ENCODE results near the gene APOC1.
"Not testable (repeated sequence)": the region's sequence is repeated elsewhere in the genome, so short reads cannot be mapped to it uniquely, and the experiment has no call there.

The APOC1 gene

DNA sequence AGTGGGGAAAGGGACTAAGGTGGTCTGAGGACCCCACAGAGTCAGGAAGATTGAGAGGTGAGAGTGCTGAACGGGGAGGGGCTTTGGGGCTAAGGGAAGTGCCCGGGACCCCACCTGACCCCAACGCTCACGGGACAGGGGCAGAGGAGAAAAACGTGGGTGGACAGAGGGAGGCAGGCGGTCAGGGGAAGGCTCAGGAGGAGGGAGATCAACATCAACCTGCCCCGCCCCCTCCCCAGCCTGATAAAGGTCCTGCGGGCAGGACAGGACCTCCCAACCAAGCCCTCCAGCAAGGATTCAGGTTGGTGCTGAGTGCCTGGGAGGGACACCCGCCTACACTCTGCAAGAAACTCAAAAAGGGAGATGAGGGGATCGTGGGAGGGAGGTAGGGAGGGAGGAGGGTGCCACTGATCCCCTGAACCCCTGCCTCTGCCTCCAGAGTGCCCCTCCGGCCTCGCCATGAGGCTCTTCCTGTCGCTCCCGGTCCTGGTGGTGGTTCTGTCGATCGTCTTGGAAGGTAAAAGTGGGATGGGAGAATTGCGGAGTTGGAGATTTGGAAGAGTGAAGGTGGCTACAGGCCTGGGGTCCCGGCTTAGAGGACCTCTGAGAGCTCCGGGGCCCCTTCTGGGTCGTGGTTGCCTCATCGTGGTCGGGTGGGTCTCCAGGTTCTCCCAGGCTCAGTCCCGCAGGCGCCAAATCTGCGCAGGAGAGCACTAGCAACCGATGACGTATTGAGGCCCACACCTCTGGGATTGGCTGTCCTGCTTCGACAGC lies at the start of gene APOC1:
Gene APOC1, plus strand, starts transcription at position 176 of the 774 bp plus-strand sequence. Its CDS starts 284 bp downstream, at position 460.
- peak; percentile 93 for DNase-seq (ENCODE audit: low spot score)

DNA sequence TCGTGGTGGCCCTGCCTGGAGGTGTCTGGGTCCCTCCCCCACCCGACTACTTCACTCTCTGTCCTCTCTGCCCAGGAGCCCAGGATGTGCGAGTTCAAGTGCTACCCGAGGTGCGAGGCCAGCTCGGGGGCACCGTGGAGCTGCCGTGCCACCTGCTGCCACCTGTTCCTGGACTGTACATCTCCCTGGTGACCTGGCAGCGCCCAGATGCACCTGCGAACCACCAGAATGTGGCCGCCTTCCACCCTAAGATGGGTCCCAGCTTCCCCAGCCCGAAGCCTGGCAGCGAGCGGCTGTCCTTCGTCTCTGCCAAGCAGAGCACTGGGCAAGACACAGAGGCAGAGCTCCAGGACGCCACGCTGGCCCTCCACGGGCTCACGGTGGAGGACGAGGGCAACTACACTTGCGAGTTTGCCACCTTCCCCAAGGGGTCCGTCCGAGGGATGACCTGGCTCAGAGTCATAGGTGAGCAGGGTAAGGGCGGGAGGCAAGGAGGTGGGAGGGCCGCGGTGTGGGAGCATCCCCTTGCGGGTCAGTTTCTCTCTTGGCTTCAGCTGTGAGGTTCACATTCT lies 49.1 kb upstream of the APOC1 start:
- DNase-seq (ENCODE audit: low spot score) = no peak

DNA sequence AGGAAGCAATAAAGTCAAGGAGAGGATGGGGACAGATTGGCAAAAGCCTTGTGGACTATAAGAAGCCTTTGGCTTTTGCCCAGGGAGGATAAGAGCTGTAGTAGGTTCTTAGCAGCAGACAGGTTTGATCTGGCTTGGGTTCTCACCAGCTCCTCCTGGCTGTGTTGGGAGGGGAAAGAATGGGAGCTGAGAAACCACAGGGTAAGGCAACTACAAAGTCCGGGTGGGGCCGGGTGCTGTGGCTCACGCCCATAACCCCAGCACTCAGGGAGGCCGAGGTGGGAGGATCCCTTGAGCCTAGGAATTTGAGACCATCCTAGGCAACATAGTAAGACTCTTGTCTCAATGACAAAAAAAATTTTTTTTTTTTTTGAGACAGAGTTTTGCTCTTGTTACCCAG lies 47.7 kb upstream of the APOC1 start:
- no peak for DNase-seq (ENCODE audit: low spot score)

DNA sequence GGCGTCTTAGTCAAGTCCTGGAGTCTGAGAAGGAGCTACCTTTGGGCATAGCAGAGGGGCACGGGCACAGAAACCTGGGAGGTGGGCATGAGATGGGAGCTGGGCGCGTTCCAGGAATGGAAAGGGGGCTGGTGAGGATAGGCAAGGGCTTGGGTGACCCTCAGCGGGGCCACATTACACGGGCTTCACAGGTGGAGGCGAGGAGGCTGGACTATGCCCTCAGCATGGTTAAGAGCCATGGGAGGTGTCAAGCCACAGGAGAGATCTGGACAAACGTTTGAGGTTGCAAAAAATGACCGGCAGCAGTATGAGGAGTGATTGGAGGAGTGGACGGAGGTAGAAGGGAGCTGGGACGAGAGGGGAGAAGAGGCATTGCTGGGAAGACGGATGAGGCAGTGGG lies 46.8 kb upstream of the APOC1 start:
- no peak for DNase-seq (ENCODE audit: low spot score)

DNA sequence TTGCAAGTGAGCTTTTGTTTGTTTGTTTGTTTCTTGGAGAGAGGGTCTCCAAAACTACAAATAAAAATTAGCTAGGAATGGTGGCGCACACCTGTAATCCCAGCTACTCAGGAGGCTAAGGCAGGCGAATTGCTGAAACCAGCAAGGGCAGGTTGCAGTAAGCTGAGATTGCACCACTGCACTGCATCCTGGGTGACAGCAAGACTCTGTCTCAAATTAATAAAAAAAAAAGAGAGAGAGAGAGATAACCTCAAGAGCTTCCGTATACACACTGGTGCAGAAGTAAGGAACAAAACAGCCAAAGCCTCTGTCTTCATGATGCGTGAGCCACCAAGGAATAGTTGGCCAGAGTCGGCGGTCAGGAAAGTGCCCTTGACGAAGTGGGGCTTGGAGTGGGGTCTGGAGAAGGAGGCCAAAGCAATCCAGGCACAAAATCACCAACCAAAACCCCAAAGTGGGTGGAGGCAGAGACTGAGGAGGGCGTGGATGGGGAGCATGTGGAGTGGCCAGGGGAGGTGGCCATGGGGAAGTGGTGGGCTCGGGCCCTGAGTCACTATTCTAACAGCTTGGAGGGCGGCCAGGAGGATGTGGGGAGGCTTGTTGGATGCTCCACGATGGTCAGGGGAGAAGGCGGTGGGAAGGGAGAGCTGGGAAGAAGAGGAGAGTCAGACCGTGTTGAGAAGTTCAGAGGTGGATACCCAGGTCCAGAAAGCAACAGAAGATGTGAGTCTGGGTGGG lies 44.5 kb upstream of the APOC1 start:
- peak; percentile 46 for DNase-seq (ENCODE audit: low spot score)

DNA sequence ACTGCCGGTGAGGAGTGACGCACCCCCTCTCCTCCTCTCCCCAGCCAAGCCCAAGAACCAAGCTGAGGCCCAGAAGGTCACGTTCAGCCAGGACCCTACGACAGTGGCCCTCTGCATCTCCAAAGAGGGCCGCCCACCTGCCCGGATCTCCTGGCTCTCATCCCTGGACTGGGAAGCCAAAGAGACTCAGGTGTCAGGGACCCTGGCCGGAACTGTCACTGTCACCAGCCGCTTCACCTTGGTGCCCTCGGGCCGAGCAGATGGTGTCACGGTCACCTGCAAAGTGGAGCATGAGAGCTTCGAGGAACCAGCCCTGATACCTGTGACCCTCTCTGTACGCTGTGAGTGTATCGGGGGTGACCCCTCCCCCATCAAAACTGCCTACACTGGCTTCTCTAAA lies 42.6 kb upstream of the APOC1 start:
- no peak for DNase-seq (ENCODE audit: low spot score)

DNA sequence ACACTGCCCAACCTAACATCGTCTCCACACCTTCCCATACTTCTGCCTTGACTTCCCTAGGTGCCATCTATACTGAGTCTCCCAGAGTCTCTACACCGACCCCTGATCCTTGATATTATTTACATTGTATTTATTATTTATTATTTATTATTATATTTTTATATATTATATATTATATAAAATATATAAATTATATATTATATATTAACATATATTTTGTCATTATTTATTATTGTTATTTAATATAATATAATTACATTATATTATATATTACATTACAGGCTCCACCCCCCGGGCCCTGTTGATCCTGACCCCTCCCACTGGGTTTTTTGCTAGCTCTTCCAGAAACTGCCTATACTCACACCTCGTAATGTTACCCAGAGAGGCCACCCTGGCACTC lies 41.7 kb upstream of the APOC1 start:
- no peak for DNase-seq (ENCODE audit: low spot score)

DNA sequence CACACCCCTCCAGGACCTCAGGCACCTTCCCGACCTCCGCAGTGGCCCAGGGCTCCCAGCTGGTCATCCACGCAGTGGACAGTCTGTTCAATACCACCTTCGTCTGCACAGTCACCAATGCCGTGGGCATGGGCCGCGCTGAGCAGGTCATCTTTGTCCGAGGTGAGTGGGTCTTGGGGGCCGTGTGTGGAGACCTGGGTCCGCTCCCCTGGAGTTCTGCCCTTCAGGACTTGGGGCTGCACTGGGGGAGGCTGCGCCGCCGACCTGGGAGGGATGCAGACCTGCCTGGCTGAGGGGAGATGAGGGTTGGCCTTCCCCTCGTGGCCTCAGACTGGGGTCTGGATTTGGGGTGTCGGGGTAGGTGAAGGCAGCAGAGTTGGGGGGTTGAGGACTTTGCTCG lies 40.1 kb upstream of the APOC1 start:
- DNase-seq (ENCODE audit: low spot score) = no peak

DNA sequence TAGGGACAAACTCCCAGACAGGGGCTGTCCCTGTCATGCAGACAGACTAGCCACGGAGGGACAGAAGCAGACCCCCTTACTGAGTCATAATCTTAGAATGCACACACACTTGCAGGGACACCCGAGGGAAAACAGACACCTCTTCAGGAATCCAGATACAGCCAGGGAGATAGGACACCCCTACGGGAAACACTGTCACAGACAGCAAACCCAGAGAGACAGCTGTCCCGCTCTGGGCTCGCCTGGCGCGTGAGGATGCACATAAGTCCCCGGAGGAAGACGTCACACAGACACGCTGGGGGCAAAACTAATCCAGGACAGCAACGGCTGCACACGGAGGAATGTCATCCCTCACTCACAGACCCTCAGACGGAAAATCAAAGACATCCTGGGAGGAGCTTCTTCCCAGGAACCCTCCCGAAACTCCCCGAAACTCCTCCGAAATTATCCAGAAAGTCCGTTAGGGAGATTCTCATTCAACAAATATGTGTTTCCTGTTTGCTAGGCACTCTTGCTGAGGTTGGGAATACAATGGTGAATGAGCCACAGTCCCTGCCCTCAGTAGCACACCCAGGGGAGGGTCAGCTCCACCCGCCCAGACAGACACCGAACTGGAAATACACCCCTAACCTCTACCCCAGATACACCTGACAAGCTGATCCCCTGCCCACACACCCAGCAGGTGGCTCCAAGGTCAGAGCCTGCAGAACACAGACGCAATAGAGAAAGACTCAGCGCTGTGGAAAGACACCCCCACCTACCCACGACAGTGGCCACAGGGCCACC lies 38.5 kb upstream of the APOC1 start:
- no peak for DNase-seq (ENCODE audit: low spot score)

DNA sequence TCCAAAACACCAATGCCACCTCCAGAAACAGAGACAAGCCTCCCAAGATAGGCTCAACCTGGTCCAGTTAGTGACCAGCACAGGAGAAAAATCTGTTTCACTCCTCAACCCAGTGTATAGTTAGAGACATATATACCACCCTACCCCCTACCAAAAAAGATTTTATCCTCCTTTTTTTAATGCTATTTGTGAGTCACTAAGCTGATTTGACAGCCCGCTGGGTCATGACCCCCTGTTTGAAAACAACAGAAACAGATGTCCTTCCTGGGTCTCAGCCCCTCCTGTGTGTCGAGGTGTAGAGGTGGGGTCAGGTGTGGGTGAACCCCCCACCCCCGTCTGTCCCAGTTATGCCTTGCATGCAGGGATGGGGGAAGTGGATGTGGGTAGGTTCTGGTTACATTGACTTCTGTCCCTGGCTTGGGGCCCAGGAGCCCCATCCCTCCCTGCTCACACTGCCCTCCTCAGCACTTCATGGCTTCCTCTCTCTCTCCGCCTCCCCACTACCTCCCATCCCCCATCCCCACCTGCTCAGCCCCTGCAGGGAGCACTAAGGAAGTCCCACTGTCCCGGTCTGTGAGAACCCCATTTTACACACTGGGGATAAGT lies 37.4 kb upstream of the APOC1 start:
- no peak for DNase-seq (ENCODE audit: low spot score)

DNA sequence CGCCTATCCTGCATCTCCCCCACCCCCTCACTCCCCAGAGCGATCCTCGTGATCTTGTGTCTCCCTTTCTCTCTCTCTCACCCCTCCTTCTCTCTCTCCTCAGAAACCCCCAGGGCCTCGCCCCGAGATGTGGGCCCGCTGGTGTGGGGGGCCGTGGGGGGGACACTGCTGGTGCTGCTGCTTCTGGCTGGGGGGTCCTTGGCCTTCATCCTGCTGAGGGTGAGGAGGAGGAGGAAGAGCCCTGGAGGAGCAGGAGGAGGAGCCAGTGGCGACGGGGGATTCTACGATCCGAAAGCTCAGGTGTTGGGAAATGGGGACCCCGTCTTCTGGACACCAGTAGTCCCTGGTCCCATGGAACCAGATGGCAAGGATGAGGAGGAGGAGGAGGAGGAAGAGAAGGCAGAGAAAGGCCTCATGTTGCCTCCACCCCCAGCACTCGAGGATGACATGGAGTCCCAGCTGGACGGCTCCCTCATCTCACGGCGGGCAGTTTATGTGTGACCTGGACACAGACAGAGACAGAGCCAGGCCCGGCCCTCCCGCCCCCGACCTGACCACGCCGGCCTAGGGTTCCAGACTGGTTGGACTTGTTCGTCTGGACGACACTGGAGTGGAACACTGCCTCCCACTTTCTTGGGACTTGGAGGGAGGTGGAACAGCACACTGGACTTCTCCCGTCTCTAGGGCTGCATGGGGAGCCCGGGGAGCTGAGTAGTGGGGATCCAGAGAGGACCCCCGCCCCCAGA lies 36.1 kb upstream of the APOC1 start:
- DNase-seq (ENCODE audit: low spot score) = no peak

DNA sequence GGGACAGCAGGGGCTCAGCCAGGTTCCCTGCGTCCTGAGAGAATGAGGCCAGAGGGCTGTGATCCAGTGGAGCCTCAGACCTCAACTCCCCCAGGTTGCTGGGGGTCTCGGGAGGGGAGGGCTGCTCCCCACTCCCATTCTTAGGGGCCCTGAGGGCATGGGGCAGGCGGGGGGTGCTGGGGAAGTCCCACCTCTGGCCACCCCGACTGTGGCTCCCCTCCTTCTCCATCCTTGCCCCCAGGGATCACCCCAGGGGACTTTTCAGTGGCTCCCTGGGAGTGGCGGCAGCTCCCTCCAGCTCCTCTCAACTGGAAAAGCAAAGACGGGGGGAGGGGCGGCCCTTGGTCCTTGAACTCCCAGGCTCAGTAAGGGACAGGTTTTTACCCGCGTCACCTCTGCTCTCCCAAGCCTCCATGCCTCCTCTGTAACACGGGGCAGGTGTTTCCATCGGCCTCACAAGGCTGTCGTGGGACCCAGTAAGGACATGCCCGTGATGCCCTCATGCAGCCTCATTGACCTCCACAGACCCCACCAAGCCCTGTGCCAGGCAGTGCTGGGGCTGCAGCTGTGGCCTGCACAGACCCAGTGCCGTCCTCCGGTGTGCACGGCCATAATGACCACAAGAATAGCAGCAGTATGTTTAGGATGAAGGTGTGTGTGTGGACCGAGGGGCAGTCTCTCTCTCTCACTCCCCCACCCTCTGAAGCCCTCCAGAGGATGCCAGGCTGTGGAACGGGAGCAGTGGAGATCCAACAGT lies 34.9 kb upstream of the APOC1 start:
- DNase-seq (ENCODE audit: low spot score) = no peak

DNA sequence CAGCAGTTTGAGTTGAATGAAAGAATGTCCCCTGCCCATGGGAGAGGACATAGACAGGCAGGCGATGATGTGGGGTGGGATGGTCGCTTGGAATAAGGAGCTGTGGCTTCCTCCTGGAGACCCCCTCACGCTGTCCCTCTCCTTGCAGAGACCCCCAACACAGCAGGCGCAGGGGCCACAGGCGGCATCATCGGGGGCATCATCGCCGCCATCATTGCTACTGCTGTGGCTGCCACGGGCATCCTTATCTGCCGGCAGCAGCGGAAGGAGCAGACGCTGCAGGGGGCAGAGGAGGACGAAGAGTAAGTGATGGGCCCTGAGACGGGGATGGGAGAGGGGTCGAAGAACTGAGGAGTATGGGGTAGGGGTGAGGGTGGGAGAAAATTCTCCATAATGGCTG lies 32.3 kb upstream of the APOC1 start:
- no peak for DNase-seq (ENCODE audit: low spot score)

DNA sequence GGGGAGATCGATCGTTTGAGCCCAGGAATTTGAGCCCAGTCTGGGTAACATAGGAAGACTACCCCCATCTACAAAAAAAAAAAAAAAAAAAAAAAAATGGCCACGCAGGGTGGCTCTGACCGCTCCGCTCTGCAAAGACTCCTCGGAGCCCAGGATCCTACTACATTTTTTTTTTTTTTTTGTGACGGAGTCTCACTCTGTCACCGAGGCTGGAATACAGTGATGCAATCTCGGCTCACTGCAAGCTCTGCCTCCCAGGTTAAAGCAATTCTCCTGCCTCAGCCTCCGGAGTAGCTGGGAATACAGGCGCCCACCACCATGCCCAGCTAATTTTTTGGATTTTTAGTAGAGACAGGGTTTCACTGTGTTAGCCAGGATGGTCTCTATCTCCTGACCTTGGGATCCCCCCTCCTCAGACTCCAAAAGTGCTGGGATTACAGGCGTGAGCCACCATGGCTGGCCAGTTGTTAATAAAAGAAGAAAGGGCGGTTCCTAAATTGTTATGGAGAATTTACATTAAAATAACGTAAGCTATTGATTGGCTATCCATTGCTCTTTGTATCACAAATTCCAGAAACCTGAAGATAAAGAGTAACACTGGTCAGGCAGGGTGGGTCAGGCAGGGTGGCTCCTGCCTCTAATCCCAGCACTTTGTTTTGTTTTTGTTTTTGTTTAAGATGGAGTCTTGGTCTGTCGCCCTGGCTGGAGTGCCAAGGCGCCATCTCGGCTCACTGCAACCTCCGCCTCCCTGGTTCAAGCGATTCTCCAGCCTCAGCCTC lies 31.6 kb upstream of the APOC1 start:
- not testable (repeated sequence) for DNase-seq (ENCODE audit: low spot score)

DNA sequence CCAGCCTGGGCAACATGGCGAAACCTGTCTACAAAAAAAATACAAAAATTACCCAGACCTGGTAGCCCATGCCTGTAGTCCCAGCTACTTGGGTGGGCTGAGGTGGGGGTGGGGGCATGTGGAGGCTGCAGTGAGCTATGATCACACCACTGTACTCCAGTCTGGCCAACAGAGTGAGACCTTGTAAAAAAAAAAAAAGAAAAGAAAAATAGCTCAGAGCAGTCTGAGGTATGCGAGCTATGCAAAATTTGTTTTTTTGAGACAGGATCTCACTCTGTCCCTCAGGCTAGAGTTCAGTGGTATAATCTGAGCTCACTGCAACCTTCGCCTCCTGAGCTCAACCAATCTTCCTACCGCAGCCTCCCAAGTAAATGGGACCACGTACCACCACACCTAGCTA lies 30.5 kb upstream of the APOC1 start:
- no peak for DNase-seq (ENCODE audit: low spot score)

DNA sequence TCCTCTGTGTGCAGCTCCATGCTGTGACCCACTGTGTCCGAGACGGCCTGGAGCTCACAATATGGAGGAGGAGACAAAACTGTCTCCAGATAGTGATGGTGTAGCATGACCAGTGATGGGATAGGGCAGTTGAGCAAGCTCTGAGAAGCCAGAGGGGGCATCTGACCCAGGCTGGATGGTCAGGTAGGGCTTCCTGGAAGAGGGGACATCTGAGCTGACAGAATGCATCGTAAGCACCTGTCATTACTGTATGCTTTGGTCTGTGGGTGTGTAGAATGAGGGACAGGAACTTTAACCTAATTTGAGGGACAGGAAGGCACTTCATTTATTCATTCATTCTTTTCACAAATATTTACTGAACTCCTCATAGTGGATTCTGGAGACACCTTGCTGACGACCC lies 29.8 kb upstream of the APOC1 start:
- DNase-seq (ENCODE audit: low spot score) = no peak

DNA sequence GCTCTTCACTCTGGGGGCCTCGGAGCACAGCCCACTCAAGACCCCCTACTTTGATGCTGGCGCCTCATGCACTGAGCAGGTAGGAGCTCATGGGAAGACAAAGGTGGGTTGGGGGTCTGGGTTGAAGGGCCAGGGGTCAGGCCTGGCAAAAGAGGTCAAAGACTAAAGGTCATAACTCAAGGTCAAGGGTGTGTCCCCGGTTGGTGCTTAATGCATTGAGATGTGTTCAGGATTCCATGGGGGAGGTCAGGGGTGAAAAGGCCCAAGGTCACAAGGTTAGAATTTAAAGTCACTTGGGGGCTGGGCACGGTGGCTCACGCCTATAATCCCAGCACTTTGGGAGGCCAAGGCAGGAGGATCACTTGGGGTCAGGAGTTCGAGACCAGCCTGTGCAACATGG lies 28.3 kb upstream of the APOC1 start:
- no peak for DNase-seq (ENCODE audit: low spot score)

DNA sequence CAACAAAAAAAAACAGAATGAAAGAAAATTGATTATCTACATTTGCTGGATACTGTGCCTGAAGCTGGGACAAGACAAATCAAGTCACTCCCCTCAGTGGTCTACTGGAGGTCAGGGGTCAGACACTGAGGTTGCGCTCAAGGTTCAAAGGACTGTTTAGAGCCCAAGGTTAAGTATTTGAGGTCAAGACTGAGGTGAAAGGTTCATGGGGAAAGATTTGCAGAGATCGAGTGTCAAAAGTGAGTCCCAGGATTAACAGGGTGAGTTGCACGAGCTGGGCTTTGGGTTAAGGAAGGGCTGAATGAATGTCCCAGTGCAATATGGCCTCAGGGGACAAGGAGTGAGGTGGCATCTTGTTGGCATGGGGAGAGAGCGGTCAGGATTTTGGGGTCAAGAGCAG lies 26.8 kb upstream of the APOC1 start:
- DNase-seq (ENCODE audit: low spot score) = no peak

DNA sequence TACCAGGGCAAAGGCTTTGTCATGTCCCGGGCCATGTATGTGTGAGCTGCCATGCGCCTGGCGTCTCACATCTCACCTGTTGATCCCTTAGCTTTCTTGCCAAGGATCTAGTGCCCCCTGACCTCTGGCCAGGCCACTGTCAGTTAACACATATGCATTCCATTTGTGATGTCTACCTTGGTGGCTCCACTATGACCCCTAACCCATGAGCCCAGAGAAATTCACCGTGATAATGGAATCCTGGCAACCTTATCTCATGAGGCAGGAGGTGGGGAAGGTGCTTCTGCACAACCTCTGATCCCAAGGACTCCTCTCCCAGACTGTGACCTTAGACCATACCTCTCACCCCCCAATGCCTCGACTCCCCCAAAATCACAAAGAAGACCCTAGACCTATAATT lies 26.1 kb upstream of the APOC1 start:
- not testable (repeated sequence) for DNase-seq (ENCODE audit: low spot score)

Data from AG08396 (cell line).